Measurements from ENCODE around the gene PPAT. TPM values are rescaled to one million over a fixed set of nuclear protein-coding genes. Genes with fewer than 3 reads are reported as not detected.
"Not testable (repeated sequence)": the region's sequence is repeated elsewhere in the genome, so short reads cannot be mapped to it uniquely, and the experiment has no call there.

PPAT gene
- 36.5 and 39.2 TPM in 2 replicates for total RNA-seq

GRCh38 chr4:56435140-56435926 is at the start of gene PPAT:
TSS of gene PPAT (minus strand) at chr4:56435615. CDS start at chr4:56435477, 138 bp downstream.
- DNase-seq (ENCODE audit: low read depth), result peak; percentile 90

- no peak for DNase-seq (ENCODE audit: low read depth)
Measured at GRCh38 chr4:56480691-56481090, 45.3 kb upstream of the PPAT start.

- no peak for DNase-seq (ENCODE audit: low read depth)
Measured at GRCh38 chr4:56477192-56477702, 41.8 kb upstream of the PPAT start.

- no peak for DNase-seq (ENCODE audit: low read depth)
Measured at GRCh38 chr4:56475917-56476316, 40.5 kb upstream of the PPAT start.

- no peak for DNase-seq (ENCODE audit: low read depth)
Measured at GRCh38 chr4:56469489-56470210, 34.2 kb upstream of the PPAT start.

- DNase-seq (ENCODE audit: low read depth), result peak; percentile 46
Measured at GRCh38 chr4:56468097-56468422, 32.6 kb upstream of the PPAT start.

- peak; percentile 78 for DNase-seq (ENCODE audit: low read depth)
Measured at GRCh38 chr4:56467284-56468096, 32.1 kb upstream of the PPAT start, which contains the start of gene SRP72. TSS of gene SRP72 (plus strand) at chr4:56467617. CDS start at chr4:56467636, 19 bp downstream.

GRCh38 chr4:56466910-56467283 is 31.5 kb upstream of the PPAT start:
- no peak for DNase-seq (ENCODE audit: low read depth)

GRCh38 chr4:56466296-56466761 is 30.9 kb upstream of the PPAT start:
- DNase-seq (ENCODE audit: low read depth), result peak; percentile 86

GRCh38 chr4:56465599-56466295 is 30.3 kb upstream of the PPAT start:
- DNase-seq (ENCODE audit: low read depth), result peak; percentile 38

GRCh38 chr4:56464581-56464980 is 29.2 kb upstream of the PPAT start:
- no peak for DNase-seq (ENCODE audit: low read depth)

GRCh38 chr4:56463711-56464110 is 28.3 kb upstream of the PPAT start:
- no peak for DNase-seq (ENCODE audit: low read depth)

GRCh38 chr4:56462157-56462556 is 26.7 kb upstream of the PPAT start:
- DNase-seq (ENCODE audit: low read depth), result no peak

GRCh38 chr4:56460085-56460484 is 24.7 kb upstream of the PPAT start:
- DNase-seq (ENCODE audit: low read depth), result no peak

GRCh38 chr4:56450342-56450741 is 14.9 kb upstream of the PPAT start:
- no peak for DNase-seq (ENCODE audit: low read depth)

GRCh38 chr4:56449475-56449874 is 14.1 kb upstream of the PPAT start:
- DNase-seq (ENCODE audit: low read depth), result not testable (repeated sequence)

GRCh38 chr4:56448301-56448700 is 12.9 kb upstream of the PPAT start:
- no peak for DNase-seq (ENCODE audit: low read depth)

GRCh38 chr4:56445699-56446098 is 10.3 kb upstream of the PPAT start:
- no peak for DNase-seq (ENCODE audit: low read depth)

- no peak for DNase-seq (ENCODE audit: low read depth)
Measured at GRCh38 chr4:56444719-56445118, 9.3 kb upstream of the PPAT start.

- no peak for DNase-seq (ENCODE audit: low read depth)
Measured at GRCh38 chr4:56440983-56441382, 5.6 kb upstream of the PPAT start.

GRCh38 chr4:56438766-56439165 is 3.4 kb upstream of the PPAT start:
- DNase-seq (ENCODE audit: low read depth), result no peak

Measured in renal cortical epithelial cell (primary cell).